ENCODE measurements around the gene TRIM44.
"Not testable (repeated sequence)": the region's sequence is repeated elsewhere in the genome, so short reads cannot be mapped to it uniquely, and the experiment has no call there.

DNA sequence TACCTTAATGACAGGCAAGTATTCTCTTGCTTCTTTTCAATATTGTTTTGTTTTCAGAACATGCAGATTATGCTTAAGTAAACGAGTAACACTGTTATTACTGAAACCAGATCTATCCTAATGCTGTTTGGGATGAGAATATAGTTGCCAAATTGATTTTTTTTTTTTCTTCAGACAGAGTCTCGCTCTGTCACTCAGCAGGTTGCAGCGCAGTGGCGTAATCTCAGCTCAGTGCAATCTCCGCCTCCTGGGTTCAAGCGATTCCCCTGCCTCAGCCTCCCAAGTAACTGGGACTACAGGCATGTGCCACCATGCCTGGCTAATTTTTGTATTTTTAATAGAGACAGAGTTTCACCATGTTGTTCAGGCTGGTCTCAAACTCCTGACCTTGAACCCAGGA, 91.0 kb downstream of the TRIM44 start:
- not testable (repeated sequence) for TF ChIP-seq EP300 (IDR thresholded peaks at IDR 0.05)
- TF ChIP-seq, protein P1, sequence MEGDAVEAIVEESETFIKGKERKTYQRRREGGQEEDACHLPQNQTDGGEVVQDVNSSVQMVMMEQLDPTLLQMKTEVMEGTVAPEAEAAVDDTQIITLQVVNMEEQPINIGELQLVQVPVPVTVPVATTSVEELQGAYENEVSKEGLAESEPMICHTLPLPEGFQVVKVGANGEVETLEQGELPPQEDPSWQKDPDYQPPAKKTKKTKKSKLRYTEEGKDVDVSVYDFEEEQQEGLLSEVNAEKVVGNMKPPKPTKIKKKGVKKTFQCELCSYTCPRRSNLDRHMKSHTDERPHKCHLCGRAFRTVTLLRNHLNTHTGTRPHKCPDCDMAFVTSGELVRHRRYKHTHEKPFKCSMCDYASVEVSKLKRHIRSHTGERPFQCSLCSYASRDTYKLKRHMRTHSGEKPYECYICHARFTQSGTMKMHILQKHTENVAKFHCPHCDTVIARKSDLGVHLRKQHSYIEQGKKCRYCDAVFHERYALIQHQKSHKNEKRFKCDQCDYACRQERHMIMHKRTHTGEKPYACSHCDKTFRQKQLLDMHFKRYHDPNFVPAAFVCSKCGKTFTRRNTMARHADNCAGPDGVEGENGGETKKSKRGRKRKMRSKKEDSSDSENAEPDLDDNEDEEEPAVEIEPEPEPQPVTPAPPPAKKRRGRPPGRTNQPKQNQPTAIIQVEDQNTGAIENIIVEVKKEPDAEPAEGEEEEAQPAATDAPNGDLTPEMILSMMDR (IDR thresholded peaks at IDR 0.05), result not testable (repeated sequence)
